ENCODE results near the gene VPS13C.

VPS13C gene

DNA sequence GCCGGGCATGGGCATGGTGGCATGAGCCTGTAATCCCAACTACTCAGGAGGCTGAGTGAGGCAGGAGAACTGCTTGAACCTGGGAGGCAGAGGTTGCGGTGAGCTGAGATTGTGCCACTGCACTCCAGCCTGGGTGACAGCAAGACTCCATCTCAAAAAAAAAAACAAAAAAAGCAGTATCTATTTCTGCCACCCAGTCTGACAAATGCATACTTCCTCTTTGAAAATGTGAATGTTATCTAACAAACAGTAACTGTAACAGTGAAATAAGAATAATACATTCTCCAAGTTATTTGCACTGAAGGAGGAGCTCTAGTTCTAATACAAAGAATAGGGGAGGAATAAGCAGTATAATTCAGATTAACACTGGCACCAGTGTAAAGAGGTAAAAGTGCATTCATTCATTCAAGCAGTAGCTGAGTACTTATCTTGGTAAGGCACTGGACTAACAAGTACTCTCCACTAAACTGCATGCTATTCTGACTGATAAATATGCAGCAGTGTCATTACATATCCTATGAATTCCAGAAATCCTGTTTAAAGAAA lies 12.9 kb downstream of the VPS13C start:
- H3K4me3 ChIP-seq (ENCODE audit: low read length), result no peak overlapping the region
- no peak for DNase-seq (ENCODE audit: low read depth)
- TF ChIP-seq CTCF (conservative IDR thresholded peaks at IDR 0.05; ENCODE audit: low read depth, low read length), result no peak

DNA sequence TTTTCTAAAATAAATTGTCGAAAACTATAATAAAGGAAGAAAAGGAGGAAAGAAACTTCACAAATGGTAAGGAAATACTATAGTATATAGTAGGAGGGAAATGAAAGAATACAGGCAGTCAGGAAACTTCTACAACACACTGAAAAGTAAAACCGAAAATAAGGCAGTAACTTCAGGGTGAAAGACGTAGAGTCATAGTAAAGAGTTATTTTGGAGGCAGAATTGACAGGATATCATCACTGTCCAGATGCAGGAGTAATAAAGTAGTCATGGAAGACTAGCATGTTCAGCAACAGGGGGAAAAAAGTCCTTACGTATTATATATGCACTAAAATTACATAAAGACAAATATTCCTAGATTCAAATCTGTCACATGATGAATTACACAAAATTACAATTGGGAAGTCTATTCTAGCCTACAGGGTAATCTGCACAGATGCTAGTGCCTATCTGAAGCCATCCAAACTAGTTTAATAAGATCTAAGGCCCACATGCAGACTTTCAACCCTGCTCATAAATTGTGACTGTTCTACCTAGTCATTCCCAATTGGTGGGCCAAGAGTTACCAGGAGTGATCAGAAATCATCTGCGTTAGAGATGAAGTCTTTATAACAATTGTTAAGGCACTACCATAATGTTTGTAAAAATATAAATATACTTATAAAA lies 14.0 kb downstream of the VPS13C start:
- DNase-seq (ENCODE audit: low read depth), result no peak
- TF ChIP-seq CTCF (conservative IDR thresholded peaks at IDR 0.05; ENCODE audit: low read depth, low read length), result no peak
- no peak overlapping the region for H3K4me3 ChIP-seq (ENCODE audit: low read length)

GRCh38 chr15:62035256-62035924 lies 24.9 kb downstream of the VPS13C start:
- no peak for DNase-seq (ENCODE audit: low read depth)
- TF ChIP-seq CTCF (conservative IDR thresholded peaks at IDR 0.05; ENCODE audit: low read depth, low read length), result no peak

GRCh38 chr15:62027916-62028315 lies 32.3 kb downstream of the VPS13C start:
- DNase-seq (ENCODE audit: low read depth), result no peak
- no peak for TF ChIP-seq CTCF (conservative IDR thresholded peaks at IDR 0.05; ENCODE audit: low read depth, low read length)
- H3K4me3 ChIP-seq (ENCODE audit: low read length), result no peak overlapping the region

More at GRCh38 chr15:62035256-62035924, 24.9 kb downstream of the VPS13C start:
- no peak overlapping the region for H3K4me3 ChIP-seq (ENCODE audit: low read length)

DNA sequence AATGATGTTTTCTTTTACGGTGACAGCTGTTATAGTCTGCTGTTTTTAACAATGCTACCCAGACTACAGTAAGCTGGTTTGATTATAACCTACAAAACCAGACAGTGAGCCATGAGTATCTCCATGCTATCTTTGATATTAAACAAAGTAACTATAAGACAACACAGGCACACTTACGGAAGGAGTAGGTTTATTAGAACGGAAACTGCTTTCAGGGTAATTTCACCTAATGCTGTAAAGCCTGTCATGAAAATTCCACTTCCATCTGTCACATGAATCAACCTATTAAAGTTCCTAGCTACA lies 33.0 kb downstream of the VPS13C start:
- H3K4me3 ChIP-seq (ENCODE audit: low read length), result no peak overlapping the region
- DNase-seq (ENCODE audit: low read depth), result no peak
- no peak for TF ChIP-seq CTCF (conservative IDR thresholded peaks at IDR 0.05; ENCODE audit: low read depth, low read length)

DNA sequence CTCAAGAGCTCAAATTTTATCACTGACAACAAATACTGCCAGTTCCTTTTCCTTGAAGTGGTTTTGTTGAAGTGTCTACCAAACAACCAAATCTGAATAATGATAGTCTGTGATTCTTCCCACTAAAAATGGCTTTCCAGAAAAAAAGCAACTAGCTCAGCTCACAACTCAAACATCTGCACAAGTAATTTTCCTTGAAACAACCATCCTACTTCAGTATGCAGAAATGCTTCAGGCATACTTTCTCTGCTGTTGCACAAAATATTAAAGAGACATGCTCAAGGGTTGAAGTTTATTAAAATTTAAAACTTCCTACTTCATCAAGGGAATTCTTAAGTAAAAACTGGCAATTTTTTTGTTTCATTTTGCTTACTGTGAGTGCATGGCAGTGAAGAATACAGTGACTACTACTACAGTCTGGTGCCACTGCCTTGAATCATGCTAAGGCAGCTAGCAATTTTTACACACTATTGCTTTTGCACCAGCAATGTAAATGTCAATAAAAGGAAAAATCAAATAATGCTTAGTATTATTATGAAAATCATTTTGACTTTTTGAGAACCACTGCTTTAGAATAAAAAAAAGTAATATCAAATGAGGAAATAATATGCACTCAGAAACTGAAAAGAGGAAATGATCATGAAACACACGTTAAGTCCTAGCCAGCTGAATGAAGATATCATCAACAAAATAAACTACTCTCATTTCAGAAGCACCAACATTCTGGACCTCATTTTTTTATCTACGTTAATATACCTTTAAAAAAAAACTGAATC lies 33.6 kb downstream of the VPS13C start:
- H3K4me3 ChIP-seq (ENCODE audit: low read length), result no peak overlapping the region
- no peak for DNase-seq (ENCODE audit: low read depth)
- no peak for TF ChIP-seq CTCF (conservative IDR thresholded peaks at IDR 0.05; ENCODE audit: low read depth, low read length)
